Epidermal melanocyte (primary cell): ENCODE results near the gene IGF2.

Source experiments
- DNase-seq: peaks from one replicate; pipeline ENCODE4 v3.0.0; 2011; ENCODE audit warnings: low spot score; ENCODE audit not compliant: insufficient read length

The IGF2 gene

DNA sequence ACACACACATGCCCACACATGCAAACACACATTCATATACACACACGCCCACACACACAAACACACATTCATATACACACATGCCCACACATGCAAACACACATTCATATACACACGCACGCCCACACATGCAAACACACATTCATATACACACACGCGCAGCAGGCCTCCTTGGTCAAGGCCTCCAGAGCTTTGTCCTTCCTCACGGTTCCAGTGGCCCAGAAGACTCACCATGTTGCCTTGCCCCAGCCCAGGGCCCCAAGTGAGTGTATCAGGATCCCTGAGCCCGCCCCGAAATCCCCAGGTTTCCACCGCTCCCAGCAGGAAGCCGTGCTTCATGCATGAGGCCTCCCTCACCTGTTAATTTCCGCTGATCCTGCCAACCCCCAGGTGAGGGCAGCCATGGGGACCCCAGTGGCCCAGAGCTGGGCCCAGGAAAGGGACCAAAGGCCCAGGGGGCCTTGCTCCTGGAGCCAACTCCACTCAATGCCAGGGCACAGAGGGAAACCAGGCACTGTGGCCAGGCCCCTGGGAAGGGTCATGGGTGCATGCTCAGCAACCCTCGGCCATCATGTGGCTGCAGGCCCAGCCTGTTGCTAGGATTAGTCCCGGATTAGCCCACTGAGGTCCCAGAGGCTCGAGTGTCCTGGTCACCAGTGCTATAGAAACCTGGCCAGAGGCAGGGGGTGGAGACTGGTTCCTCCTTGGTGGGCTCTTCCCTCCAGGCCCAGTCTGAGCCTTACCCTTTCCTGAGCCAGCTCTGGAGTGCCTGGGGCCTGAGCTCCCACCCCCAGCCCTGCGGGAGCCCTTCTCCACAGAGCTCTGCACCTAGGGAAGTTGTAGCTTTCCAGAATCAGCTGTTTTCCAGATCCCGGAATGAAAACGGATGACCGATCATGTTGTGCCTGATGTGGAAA lies 34.4 kb downstream of the IGF2 start:
- no peak for DNase-seq

DNA sequence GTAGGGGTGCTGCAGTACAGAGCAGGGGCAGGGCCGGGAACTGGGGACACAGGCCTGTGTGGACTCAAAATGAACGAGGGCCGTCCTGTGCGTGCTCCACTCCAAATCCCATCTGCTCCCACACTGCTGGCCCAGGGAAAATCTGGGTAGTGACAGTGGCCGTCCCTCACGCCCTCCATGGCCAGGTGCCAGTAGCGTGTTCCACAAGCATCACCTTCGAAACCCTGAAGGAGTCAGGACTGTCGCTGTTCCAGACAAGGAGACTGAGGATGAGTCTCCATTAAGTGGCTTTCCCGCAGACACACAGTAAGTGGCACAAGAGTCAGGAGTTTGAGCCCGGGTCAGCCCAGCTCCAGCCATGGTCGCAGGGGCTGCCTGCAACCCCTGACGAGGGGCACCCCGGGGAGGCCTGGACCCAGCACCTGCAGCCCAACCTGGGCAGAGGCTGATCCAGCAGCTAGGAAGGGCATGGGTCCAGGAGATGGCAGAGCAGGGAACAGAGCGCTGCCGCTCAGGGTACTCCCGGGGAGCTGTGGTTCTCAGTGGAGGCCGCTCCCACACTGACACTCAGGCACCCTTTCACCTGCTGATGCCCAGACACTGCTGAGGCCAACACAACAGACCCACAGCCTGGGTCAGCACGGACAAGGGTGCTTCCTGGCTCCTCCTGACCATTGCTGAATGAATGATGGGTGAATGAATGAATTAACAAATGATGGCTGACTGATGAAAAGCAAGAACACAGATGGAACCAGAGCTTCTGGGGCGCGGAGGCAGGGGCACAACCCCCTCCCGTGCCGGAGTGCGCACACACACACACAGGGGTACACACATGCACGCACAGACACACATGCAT lies 35.3 kb downstream of the IGF2 start:
- DNase-seq = no peak

DNA sequence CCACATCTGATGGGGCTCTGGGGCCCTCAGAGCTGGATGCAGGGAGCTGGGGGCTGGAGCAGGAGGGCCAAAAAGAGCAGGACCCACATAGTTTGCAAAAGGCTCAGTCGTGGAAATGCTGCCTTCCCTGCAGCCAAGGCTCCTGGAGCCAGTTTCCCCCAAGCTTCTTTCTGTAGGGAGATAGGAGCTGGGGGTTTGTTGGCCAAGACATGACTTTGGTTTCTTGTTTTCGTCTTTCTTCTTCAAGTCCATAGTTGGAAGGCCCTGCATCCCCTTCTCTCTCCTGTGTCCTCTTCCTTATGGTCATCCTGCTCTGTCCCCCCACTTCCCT lies 36.3 kb downstream of the IGF2 start:
- no peak for DNase-seq

DNA sequence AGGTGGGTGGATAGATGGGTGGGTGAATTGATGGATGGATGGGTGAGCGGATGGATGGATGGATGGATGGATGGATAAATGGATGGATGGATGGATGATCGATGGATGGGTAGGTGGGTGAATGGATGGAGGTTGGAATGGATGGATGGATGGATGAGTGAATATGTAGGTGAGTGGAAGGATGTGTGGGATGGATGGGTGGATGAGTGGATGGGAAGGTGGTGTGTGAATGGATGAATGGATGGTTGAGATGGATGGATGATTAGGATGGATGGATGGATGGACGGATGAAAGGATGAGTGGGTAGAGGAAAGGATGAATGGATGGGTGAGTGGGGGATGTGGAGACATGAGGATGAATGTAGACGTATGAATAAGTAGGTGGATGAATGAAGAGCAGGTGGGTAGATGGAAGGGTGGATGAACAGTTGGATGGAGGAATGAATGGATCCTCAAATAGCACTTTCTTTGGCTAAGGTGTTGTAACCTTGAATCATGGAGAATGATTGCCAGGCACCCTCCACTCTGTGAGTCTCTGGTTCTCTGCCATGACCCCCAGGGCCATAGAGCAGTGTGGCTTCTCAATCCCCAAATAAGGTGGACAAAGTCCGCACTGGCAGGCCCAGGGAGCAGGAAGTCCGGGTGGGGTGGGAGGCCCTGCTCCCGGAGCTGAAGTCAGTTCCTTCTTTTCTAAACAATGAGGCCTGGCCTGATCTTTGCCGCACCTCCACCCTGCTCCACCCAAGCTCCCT lies 36.9 kb downstream of the IGF2 start:
- no peak for DNase-seq

DNA sequence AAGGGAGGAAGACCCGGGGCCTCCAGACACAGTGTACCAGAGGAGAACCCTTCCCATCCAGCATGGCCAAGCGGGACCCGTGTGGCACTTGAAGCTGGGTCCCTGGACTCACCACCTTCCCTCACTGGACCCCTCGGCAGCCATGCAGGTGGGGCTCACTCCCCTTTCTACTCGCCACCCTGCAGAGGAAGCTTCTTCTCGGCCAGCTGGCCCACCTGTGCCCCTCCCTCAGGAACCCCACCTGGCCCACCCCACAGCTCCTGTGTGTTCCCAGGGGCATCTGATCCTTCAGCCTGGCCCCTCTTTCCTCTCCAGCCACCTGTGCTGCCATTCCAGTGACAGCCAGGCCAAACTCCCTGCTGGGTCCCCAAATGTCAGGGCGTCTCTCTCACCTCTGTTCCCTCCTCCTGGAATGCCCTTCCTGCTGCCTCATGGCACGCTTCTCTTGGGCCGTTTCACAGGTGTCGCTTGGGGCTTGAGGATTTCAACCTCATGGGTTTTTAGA lies 38.0 kb downstream of the IGF2 start:
- no peak for DNase-seq

DNA sequence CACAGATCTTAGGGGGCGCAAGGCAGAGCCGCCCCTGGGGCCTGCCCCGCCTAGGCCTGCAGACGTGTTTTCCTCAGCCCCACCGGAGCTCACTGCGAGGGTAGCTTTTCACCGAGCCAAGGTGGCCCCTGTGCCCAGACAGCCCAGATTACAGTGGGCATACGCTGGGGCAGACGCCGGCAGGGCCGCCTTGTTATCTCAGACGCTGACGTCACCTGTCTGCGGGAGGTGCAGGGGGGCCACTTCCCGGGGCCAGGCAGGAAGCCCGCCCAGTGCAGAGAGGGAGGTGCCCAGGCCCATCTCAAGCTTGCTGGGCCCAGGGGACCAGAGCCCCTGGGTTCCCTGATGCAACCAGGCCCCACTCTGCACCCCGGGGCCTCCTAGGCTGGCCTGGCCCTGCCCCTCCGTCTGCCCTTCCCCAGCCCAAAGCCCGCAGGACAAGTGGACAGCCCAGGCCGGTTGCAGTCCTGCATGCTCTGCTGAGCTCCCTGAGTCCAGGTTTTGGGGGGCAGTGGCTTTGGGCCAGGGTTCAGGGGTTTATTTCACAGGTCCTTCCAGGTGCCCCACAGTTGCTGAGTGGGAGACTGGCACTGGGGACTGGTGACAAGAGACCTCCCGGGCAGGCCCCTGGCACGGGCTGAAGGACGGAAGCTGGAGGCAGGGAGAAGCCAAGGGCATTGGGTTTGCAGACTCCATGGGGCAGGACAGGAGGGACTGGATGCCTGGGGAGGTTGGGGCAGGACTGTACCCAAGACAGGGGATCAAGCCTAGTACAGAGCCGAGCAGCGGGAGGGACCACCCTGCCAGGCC lies 38.6 kb downstream of the IGF2 start:
- DNase-seq = no peak

DNA sequence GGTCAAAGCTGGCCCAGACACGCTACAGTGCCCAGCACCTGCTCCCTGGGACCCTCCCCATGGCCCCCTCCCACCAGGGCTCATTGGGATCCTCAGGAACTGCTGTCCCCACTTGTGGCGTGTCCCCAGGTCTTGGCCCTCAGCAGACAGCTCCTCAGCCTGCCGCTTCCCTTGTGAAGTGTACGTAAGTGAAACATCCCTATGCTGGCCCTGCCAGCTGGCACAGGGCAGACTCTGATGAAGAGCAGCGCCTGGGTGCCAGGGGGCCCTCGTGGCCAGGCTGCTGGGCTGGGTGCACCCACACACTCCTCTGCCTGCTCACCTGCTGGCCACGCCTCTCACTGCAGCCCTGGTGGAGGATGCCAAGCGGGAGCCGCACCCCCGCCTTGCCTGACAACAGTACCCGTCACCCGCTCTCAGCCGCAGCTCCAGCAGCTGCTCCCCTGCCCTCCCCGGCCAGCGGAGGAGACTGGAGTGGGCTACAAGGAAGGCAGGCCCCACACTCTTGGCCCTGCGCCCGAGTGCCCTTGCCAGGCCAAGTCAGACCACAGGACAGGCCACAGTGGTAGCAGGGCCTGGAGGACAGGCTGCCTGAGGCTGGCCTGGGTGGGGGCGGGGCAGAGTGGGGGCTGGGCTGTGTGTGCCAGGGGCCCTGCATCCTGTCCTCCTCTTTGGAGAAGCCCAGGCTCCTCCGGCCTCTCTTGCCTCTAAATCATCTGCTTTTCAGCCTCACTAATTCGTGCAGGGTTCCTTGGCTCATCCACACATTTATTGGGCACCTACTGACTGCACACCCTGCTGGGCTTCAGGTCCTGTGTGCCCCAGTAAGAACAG lies 39.5 kb downstream of the IGF2 start:
- no peak for DNase-seq

DNA sequence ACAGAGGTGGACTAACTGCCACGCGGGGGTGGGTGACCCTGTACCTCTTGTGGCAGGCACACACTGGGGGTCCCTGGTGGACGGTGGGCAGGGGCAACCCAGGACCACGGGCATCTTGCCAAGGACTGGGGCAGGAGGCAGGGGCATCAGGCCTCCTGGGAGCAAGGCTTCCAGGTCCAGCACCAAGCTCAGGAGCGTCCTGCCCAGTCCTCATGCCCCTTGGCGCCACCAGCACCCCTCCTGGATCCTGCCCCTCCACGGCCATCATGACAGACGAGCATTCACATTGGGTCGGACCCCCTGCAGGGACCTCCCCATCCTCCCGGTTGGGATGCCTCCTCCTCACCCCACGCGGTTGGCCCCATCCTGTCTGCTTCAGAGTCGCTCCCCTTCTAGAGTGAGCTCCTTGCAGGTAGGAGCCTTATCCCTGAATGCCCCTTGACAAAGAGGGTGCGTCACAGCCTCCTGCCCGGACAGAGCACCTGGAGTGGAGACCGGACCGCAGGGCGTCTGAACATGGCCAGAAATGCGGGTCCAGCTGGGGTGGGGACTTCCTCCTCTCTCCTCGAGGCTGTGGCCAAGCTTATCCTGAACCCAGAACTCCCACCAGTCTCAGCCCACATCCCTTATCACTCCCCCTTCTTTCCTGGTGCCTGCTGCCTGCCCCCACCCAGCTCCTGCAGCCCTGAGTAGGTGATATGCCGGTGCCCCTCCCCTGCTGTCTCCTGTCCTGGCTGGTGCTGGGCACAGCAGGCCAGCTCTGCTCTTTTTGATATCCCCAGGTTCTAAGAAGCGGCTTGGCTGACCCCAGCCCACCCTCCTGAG lies 40.3 kb downstream of the IGF2 start:
- no peak for DNase-seq

DNA sequence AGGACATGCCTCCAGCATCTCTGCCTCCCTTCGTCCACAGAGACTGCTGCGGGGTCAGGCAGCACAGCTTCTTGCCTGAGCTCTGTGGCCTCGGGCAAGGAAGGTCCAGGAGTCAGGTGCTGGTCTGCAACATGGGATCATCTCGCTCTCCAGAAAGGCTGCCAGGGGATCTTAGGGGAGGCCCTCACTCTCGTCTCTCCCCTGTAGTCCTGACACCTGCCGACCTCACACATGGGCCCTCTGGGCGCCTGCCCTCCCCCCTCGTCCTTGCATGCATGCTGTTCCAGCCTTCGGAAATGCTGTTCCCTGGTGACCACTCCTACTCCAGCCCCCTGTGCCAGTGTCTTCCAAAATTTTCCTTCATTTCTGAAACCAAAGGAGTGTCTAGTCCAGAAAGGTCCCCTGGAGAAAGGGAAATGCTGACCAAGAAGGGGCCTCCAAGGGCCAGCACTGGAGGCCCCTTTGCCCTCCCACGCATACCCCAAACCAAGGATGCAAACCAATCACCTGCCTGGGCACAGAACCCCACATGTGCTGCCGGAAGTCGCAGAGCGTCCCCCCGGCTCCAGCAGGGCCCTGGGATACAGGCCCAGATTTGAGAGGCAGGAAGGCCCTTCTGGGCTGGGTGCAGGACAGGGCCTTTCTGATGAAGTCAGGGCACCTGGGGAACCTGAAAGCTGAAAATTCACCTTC lies 41.0 kb downstream of the IGF2 start:
- DNase-seq = no peak

DNA sequence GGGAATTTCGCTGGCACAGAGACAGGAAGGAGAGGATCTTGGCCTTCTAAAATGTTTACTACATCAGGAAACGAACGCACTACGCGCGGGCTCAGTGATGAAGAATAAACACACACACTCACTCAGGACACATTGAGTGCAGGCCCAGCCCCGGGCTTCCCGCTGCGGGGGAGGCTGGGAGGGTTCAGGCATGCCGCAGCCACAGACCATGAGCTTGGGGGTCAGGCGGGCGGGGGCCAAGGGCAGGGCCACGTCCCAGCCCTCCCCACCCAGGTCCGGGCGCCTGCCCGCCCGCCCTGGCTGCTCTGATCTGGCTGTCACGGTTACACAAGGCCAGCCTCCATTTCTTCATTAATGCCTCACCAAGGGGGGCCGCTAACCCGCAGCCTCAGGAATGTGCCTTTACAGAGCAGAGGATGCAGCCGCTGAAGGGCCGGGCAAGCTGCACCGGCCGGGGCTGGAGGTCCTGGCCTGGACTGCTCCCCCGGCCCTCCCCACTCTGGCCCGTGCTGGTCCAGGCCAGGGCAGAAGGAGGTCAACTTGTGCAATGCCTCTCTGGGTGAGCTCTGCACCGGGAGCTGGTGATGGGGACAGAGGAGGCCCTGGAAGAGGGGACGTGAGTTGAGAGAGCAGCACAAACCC lies 41.7 kb downstream of the IGF2 start:
- no peak for DNase-seq

DNA sequence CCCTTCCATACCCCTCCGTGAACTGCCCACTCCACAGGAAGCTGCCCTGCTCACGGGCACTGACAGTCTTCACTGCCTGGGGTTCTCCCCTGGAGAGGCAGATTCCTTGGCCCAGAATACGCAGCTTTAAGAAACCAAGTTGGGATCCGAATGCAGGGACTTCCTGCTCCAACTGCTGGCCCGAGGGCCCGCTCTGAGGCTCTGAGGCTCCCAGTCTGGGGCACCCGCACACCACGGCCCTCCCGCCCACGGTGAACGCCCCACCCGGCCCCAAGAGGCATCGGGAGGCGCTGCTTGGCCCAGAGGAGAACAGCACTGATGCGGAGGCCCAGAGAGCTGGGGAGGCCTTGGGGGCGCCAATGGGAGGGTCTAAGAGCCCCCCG lies 42.3 kb downstream of the IGF2 start:
- no peak for DNase-seq

DNA sequence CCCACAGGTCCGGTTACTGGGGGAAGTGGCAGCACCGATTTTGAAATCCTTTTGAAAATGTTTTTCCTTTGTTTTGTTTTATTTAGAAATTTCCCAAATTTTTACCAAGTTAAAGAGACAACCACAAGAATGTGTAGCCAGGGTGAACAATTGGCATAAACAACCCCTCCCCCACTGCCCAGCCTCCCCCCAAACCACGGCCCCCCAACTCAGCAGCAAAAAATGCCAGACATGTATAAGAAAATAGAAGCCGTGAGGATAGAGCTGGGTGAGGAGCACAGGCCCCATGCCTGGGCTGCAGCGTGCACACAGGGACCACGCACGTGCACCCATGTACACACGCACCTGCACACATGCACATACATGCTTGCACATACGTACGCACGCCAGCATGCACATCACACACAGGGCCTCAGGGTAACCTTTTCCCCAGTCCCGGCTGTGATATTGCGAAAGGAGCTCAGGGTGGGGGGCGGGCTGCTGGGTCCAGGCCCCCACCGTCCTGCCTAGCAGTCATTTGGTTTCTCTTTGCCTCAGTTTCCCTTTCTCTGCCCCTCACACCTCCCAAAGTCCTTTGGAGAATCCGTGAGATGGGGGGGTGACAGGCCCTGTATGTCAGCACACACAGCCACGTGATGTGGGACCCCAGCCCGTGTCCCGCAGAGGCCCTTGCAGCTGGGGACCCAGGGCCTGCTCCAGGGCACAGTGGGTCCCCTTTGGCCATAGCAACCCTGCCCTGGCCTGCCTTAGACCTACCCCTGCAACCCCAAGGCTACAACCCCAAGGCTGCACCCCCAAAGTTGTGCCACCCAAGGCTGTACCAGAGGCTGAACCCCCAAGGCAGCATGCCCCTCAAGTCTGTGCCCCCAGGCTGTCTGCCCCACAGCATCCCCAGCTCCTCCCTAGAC lies 42.9 kb downstream of the IGF2 start:
- no peak for DNase-seq

DNA sequence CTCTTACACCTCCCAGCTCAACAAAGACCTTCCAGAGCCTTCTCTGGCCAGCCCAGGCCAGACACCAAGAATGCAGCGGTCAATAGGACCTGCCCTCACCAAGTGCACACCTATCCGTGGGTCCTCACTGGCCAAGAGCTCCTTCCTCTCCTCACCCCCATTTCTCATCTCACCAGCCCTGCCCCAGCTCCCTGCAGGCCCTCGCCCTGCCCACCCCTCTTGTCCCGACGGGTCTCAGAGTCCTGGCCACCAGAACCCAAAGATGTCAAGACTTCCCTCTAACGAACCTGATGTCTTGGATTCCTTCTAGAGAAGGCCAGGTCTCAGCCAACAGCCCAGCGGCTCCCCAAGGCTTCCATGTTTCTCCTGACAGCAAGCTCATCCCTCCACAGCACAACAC lies 43.6 kb downstream of the IGF2 start:
- no peak for DNase-seq

DNA sequence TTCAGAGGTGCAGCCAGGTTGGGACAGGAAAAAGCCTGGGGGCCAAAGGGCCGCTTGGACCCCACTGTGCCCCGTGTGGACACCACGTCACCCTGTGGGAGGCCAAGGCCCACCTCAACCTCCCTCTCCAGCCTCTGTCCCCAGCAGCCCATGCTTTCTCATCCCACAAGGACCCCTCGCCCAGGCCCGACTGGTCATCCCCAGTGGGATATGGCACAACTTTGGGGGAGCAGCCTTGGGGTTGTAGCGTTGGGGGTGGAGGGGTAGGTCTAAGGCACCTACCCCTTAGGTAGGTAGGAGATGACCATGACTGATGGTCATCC lies 44.0 kb downstream of the IGF2 start:
- no peak for DNase-seq

DNA sequence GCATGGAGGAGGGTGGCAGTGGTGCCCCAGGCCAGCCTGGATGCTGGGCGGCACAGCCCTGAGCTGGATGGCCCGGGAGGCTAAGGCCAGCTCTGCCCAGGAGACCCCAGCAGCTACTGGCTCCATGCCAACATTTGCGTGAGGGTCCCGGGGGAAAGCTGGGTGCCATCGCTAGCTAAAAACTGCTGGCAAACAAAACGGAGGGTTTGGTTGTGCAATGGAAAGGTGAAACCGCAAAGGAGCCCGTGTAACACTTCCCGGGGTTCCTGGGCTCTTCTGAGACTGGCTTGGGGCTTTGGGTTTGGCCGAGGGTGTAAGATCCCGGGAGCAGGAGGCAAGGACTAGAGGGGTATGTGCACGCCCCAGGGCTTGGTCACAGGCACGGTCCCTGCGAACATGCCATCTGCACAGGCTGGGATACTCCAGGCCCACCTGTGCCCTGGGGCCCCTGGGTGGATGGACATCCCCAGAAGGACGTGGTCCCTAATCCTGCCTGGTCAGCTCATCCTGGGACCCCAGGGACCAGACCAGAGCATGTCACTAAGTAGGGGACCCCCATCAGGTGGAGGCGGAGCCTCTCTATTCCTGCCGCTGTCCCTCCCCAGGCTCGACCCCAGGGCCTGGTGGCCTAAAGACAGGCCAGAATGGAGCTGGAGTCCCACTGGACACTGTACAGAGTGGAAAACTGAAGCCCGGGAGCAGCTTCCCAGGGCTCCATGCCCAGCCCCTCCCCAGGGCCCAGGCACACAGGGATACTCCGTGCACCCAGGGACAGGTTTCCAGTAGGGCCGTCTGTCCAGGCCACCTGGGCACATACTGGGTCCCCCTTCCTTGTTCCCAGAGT lies 44.6 kb downstream of the IGF2 start:
- DNase-seq = no peak
